GM18858 (cell line): Measurements from ENCODE around the gene GEMIN4.

Experiments used
- ATAC-seq: cut with Tn5 transposase; IDR thresholded peaks from one replicate; pipeline ENCODE4 v1.9.1; 2021; ENCODE audit not compliant: unreplicated experiment

Gene GEMIN4

DNA sequence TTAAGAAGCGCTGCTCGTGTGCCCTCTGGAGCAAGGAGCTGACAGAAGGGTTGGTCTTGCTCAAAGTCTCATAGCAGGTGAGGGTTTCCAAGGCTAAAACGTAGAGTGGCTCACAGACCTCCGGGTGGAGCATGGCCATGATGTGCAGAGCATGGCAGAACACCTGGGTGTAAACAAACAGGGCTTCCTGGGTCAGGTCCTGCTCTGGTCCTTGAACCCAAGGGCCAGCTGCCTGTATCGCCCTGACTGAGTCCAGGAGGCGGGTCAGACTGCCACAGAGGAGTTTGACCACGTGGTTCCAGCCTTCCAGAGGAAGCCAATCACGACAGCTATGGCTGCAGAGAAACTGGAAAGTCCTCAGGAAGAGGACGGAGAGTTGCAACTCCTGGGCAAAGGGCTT lies 7.1 kb downstream of the GEMIN4 start:
- no peak for ATAC-seq

DNA sequence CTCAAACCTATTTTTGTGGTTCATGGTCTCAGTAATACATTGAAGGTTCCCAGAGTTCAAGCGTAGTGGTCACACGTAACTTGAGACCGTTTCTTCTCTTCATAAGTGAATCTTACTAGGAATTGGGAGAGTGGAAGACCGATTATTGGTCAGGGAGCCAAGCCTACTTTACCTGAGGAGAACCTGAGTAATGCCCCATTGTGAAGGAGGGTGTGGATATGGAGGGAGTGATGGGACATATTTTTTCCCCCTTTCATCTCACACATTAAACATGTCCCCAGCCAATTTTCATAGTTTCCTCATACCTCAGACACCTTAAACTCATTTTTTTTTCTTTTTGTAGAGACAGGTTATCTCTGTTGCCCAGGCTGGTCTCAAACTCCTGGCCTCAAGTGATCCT lies 8.9 kb downstream of the GEMIN4 start:
- no peak for ATAC-seq

DNA sequence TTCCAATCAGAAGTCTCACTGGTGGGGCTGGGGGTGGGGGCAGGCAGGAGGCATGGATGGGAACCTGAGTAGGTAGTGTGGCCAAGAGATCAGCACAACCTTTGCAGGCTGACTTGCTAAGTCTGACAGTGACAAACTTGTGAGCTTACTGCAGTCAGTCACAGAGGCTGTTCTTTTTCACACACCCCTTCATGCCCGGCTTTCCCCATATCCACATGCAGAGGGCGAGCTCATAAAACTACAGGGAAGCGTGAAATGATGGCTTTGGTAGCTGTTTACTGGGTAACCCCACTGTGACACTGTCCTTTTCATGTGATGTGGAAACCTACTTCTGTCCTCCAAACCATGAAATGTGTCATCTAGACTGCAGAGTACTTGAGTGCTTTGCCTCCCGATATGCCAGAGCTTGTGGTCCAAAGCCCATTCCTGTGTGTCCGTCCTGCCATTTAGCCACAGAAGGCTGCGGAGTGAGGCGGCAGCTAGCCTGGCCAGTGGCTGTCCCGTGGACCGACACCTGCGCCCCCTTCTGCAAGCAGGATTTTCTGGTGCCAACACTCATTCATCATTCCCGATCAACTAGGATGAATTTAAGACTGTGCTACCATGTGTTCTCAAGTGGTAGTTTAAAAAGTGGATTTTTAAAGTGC lies 9.8 kb downstream of the GEMIN4 start:
- no peak for ATAC-seq

DNA sequence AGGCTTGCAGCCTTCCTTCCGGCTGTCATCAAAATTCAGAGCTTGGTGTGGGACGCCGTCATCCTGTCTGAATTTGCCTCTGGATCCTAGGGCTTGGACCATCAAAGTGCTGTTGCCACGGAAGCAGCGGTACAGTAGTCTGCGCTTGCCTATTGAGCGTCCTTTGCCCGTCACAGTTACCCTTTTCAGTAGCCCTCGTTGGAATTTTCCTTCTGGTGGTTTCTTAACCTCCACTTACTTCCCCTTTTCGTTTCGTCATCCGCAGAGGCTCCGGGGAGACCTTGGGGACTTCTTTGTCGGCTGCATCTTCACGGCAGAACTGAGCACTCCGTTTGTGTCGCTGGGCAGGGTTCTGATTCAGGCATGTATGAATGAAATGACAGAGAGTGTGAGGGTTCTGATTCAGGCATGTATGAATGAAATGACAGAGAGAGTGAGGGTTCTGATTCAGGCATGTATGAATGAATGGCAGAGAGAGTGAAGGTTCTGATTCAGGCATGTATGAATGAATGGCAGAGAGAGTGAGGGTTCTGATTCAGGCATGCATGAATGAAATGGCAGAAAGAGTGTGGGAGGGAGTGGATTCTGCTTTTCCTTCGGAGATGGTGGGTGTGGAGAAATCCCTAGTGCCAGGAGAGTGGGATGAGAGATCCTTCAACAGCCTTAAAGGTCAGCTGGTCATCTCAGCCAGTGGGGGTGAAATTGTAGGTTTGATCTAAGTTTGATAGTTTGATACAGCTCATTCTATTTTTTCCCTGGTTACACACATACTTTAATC lies 11.6 kb downstream of the GEMIN4 start:
- ATAC-seq: peak; percentile 62

DNA sequence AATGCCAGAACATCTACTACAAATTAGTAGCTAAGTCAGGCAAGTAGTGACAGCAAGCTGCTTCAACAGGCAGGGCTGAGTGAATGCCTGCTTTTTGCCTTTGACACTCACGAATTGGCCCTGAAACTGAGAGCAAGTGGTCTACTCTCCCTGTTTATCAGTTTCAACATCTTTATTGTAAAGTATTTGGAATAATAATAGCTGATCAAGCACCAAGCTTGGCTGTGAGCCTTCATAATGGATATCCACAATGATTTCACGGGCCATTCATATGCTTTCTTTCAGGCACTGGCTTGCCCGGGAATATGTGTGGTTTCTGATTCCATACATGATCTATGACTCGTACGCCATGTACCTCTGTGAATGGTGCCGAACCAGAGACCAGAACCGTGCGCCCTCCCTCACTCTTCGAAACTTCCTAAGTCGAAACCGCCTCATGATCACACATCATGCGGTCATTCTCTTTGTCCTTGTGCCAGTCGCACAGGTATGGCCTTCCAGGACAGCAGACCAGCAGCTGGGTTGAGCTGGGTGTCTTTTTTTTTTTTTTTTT lies 14.4 kb downstream of the GEMIN4 start:
- ATAC-seq: no peak

DNA sequence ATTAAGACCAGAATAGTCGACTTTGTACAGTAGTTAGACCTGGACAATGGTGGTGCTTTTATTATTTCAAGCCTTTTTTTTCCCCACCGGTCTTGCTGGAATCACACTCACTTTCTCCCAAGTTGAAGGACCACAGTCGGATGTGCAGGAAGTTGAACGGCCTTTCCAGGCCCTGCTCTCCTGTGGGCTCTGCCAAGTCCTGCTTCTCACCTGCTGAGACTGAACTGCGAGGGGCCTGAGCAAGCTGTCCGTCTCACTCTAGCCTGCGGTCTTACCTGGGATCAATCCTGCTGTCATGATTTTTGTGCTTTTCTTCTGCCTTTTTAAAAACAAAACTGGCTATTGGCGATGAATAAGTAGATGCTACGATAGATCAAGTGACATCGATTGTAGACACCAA lies 18.3 kb downstream of the GEMIN4 start:
- ATAC-seq: no peak

DNA sequence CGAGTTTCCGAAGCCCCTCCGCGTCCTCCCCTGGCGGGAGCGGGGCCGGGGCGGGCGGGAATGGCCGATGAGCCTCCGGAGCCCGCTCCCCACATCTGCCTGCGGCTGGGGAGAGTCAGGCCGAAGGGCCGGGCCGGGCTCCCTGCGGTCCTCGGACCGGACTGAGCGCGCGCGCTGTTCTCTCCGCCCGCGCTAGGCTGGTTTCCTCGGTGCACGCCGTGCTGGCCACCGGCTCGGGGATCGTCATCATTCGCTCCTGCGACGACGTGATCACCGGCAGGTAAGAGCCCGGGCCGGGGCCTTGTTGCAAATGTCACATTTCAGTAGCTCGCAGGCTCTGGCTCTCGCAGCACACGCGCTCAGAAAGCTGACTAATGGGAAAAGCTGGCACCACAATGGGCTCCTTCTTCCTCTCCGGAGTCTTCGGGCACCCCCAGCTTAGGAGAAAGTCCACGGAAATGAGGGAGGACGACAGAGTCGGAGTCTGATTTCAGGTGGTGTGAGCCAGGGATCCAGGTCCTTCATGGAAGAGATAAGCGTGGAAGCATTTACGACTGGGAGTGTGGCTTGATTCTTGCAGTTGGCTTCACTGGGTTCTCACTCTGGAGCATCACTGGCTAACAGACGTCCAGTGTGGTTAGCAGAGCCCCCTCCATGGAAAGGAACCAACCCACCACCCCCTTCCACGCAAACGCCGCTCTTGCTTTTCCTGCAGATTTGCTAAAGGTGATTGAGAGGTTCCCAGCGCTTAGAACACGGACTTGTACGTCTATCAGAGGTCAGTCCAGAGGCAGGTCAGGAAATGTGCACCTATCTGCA lies 19.0 kb downstream of the GEMIN4 start:
- ATAC-seq: no peak

DNA sequence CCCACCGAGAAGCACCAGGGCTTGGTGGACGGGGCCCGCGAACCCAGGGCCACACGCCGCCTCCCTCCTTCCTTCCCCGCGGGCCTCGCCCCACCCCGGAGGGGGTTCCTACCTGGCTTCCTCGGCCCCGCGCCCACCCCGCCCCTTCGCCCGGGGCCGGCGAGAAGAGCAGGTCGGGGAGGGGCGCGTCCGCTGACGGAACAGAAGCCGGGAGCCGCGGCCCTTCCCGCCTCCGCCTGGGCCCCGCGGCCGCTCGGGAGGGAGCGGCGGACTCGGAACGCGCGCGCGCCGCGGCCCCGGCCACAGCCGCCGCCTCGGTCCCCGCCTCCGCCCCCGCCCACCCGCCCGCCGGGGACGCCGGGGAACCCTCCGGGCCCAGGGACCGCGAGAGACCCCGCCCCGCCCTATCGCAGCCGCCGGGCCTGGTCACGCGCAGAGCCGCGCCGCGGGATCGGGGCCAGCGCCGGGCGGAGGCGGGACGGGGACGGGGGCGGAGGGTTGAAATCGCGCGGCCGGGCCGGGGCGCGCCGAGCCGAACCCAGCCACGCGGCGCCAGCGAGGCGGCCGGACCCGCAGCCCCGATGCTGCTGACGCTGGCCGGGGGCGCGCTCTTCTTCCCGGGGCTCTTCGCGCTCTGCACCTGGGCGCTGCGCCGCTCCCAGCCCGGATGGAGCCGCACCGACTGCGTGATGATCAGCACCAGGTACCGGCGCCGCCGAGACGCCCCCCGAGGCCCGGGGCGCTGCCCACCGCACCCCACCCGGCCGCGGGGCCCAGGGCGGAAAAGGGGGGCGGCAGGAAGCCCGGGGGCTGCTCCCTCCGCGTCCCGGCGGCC lies 19.8 kb downstream of the GEMIN4 start, which contains the start of gene TLCD3A:
Gene TLCD3A, plus strand, starts transcription at position 530 of the 835 bp plus-strand sequence. Its CDS starts 52 bp downstream, at position 582.
- ATAC-seq: no peak

DNA sequence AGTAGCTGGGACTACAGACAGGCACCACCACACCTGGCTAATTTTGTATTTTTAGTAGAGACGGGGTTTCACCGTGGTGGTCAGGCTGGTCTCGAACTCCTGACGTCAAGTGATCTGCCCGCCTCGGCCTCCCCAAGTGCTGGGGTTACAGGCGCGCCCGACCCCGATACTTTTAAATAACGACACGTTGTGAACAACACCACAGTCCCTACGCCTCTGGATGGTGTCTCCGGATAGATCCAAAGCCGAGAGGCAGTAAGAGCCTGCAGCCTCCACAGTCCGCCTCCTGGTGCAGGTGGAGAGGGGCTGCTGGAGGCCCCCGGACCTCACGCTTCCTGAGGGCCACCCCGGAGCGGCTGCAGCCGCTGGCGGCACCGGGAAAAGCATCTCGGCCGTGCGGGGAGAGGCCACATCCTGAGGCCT lies 20.4 kb downstream of the GEMIN4 start:
- ATAC-seq: no peak

DNA sequence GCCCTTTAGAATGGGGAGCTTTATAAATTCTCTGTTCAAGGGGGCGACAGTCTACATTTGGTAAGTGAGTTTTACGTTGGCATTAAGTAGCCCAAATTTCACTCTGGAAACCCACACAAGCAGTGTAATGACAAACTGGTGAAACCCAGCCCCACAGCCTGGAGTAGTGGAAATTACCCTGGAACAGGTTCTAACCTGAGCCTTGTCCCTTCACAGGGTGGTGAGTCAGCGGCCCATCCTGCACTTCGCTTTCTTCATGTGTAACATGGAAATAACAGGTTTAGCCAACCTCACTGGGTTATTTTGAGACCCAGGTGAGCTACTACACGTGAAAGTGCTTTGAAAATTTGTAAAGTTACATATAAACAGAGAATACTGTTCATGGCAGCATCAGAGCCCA lies 23.2 kb downstream of the GEMIN4 start:
- ATAC-seq: no peak

DNA sequence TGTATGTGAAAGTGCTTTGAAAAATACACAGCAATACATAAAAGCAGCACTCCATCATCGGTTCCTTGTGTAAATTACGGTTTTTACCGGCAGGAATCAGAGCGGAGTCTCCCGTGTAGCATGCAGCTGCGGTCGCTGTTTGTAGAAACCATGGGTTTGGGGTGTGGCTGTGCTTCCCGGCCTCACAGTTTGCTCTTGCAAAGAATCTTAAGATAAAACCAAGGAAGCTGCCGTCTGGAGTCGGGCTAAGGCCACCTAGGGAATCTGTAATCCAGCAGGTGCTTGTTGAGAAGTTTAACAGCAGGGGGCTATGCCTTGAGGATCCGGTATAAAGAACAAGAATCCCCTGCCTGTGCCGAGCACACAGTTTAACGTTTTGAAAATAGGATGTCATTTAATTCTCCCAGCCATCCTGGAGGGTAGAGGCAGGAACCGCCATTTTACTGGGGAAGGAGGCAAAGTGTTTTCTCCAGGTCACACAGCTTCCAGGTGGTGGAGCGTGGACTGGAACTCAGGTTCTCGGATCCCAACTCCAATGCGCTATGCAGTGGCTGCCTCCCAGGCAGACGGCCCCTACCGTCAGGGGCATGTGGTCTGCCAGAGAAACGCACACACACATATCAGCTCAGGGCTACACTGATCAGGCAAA lies 25.7 kb downstream of the GEMIN4 start:
- ATAC-seq: no peak

DNA sequence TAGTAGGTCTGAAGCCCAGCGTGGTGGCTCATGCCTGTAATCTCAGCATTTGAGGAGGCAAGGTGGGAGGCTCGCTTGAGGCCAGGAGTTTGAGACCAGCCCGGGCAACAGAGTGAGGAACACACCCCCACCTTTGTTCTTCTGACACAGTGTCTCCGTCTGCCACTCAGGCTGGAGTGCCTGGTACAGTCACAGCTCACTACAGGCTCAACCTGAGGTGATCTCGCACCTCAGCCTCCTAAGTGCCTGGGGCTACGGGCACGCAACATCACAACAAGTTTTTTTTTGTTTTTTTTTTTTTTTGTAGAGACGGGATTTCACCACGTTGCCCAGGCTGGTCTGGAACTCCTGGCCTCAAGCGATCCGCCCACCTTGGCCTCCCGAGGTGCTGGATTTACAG lies 26.3 kb downstream of the GEMIN4 start:
- ATAC-seq: no peak

DNA sequence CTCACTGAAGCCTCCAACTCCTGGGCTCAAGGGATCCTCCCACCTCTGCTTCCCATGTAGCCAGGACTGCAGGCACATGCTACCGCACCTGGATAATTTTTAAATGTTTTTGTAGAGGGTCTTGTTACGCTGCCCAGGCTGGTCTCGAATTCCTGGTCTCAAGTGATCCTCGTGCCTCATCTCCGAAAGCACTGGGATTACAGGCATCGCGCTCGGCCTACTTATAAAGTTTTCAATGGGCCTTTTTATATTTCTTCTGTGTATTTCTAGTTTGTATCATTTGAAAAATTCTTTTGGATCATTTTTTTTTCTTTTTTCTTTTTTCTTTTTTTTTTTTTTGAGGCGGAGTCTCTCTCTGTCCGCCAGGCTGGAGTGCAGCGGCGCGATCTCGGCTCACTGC lies 27.0 kb downstream of the GEMIN4 start:
- no peak for ATAC-seq

DNA sequence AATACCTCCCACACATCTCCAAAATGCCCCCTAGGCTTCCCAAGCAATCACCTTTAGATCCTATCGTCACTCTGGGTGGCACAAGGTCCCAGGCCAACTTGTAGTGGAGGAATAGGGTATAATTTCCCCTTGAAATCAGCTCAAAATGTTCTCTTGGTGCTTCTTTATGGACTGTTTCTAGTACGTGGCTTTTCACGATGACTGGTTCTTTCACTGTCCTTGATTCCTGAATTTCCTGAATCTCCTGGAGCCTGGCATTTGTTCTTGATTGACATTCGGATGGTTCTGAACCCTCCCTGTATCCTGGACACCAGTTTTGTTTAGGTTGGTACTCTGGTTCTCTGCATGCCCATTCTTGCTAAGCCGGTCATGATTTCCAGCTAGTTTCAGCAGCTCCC lies 30.5 kb downstream of the GEMIN4 start:
- ATAC-seq: no peak

DNA sequence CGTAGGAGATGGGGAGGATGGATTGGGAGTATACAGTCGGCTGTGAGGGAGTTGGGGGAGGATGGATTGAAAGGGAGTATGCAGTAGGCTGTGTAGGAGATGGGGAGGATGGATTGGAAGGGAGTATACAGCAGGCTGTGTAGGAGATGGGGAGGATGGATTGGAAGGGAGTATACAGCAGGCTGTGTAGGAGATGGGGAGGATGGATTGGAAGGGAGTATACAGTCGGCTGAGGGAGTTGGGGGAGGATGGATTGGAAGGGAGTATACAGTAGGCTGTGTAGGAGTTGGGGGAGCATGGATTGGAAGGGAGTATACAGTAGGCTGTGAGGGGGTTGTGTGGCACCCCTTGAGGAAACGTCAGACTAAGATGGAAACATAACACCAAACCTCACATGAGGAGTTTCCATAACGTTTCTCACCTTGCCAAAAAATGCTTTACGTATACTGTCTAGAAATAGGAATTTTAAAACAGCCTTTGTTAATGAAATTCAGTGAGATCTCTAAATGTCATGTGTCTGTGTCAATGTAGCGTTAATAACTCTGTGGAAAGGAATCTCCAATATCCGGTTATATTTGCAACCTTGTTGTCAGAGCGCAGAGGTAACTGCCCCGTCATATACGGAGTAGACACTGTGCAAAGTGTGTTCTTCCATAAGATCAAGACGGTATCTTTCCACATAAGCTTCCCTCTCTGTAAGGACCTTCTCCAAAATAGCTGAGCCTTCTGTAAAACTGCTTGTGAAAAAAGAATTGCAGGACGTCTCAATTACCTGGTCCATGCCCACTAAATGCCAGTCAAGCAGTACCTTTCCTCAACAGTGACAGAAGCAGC lies 31.1 kb downstream of the GEMIN4 start:
- ATAC-seq: no peak

DNA sequence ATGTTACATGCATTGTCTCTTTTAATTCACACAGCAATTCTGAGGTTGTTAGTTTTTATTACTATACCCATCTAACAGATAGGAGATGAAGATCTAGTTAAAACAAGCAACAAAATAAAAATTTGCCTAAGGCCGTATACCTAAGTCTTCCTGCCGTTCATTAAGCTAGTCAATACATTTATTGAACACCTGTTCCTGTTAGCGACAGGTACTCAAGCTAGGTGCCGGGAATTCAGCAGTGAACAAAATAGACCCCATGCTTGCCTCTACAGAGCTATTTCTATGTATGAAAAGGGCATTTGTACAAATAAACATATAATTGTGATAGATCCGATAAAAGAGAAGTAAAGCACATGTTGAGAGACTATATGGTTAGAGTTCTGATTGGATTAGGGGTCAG lies 34.0 kb downstream of the GEMIN4 start:
- ATAC-seq: no peak

DNA sequence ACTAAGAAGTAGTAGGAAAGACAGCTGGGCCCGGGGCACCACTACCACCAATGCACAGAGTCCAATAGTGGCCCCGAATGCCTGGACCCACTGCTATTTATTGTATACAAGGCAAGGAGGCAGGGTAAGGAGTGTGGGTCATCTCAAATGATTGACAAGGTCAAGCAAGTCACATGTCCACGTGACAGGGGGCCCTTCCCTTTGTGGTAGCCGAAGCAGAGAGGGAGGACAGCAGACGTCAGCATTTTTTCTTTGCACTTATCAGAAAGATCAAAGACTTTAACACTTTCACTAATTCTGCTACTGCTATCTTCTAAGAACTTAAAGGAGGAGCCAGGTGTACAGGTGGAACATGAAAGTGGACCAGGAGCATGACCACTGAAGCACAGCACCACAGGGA lies 43.9 kb downstream of the GEMIN4 start:
- no peak for ATAC-seq

DNA sequence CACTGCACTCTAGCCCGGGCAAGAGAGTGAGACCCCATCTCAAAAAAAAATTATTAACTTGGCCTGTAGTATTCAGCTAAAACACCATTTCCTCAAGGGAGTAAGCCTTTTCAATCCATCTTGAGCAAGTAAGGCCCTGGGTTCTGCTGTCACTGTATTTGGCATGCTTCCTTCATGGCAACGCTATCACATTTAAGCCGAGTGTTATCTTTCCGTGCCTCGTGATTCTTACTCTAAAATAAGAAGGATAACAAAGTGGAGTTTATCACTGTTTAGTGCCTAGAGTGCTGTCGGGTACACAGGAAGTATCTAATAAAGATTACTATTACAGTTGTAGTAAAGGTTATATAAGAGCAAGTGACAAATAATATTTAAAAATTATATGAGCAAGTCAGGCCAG lies 46.2 kb downstream of the GEMIN4 start:
- no peak for ATAC-seq

DNA sequence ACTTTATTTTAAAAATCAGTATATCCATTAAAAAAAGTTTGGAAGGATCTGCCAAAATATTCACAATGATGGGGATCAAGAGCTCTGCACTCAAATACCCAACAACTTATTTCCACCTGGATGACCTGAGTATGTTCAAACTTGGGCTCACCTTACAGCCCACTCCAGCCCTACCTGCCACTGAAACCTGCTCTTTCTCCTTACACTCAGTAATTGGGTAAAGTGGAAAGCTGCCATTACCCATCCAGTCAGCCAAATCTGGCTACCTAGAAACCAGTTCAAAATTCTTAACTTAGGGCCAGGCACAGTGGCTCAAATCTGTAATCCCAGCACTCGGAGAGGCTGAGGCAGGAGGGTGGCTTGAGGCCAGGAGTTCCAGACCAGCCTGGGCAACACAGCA lies 47.1 kb downstream of the GEMIN4 start:
- ATAC-seq: no peak
